ENCODE data around the gene RBM19.
A peak's percentile ranks its signal among the peaks of the same experiment; 100 is the strongest.

Gene RBM19

DNA sequence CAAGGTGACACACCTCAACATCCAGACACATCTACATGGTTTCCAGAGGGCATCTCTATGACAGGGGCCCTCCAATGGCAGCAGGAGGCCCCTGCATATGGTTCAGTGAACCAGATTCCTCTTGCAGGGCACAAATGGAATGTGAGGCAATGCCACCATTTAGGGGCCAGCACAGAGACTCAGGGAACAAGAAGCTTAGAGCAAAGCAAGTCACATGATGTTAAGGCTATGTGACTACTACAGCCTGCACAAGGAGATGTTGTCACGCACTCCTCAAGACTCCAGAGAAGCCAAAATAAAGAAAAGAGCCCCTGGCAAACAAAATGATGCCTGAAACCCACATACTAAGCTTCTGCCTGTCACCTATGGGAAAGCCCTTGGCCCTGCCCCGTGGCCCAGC, 95.2 kb downstream of the RBM19 start:
- Histone ChIP-seq H3K27me3 (ENCODE audit: insufficient read depth, insufficient read length) (no peaks in the 10 kb centered on the region), H3K4me1 (ENCODE audit: insufficient read depth, insufficient read length) (no peaks in the 10 kb centered on the region), H3K9ac (ENCODE audit: insufficient read length, low read depth) (no peak overlapping the region), H3K4me3 (ENCODE audit: insufficient read length, low read depth) (no peak overlapping the region), H3K36me3 (ENCODE audit: insufficient read depth, insufficient read length, low read length) (peaks cover 31% of the 10 kb centered on the region), H3K9me3 (ENCODE audit: insufficient read depth, low read length) (peaks cover 10% of the 10 kb centered on the region; the same call in 1 of the 2 replicates)
- no peak for DNase-seq (ENCODE audit: low read depth, low spot score)
- no peak for TF ChIP-seq ZNF274 (IDR thresholded peaks at IDR 0.05; ENCODE audit: low read depth, low read length)
- no peak for TF ChIP-seq SUZ12 (IDR thresholded peaks at IDR 0.05; ENCODE audit: extremely low read depth, insufficient read depth, insufficient read length)
- no peak for TF ChIP-seq YY1 (IDR thresholded peaks at IDR 0.05; ENCODE audit: insufficient read depth, insufficient read length)

DNA sequence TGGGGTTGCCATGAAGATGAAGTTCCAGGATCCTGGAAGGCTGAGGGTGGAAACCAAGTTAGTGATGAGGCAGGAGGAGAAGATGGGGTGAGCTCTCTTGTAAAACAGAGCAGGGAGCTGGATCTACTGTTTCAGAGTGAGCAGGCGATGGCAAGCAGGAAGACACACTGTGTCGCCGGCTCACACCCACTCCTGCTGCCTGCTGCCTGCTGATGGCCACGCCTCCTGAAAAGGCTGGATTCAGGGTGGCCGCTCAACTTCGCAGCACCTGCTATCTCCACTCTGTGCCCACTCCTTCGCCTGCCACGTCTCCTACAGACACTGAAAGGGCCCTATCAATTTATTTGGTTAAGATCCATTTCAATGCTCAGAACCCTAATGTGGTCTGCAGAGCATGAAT, 96.1 kb downstream of the RBM19 start:
- H3K36me3 ChIP-seq (ENCODE audit: insufficient read depth, insufficient read length, low read length) = peaks cover 31% of the 10 kb centered on the region
- H3K4me1 ChIP-seq (ENCODE audit: insufficient read depth, insufficient read length) = no peaks in the 10 kb centered on the region
- TF ChIP-seq ZNF274 (IDR thresholded peaks at IDR 0.05; ENCODE audit: low read depth, low read length) (no peak), YY1 (IDR thresholded peaks at IDR 0.05; ENCODE audit: insufficient read depth, insufficient read length) (no peak), SUZ12 (IDR thresholded peaks at IDR 0.05; ENCODE audit: extremely low read depth, insufficient read depth, insufficient read length) (no peak)
- no peak for DNase-seq (ENCODE audit: low read depth, low spot score)
- peaks cover 10% of the 10 kb centered on the region; the same call in 1 of the 2 replicates for H3K9me3 ChIP-seq (ENCODE audit: insufficient read depth, low read length)
- H3K4me3 ChIP-seq (ENCODE audit: insufficient read length, low read depth) = no peak overlapping the region
- no peaks in the 10 kb centered on the region for H3K27me3 ChIP-seq (ENCODE audit: insufficient read depth, insufficient read length)
- no peak overlapping the region for H3K9ac ChIP-seq (ENCODE audit: insufficient read length, low read depth)

DNA sequence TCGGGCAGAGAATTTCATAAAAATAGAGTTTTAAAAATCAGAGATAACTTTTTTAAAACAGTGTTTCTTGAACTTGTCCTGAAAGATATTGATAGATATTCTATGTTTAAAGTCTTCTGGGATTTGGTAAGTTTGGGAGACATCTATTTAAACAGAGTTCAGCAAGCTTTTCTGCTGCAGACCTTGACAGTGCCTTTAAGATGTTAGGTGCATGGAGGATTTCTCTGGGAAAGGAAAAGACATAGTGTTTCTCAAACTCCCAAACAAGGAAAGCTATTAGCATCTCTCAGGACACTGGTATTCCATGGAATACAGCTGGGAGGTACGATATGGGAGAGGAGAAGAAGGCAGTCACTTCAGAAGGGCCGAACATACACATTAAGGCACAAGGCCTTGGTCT, 97.8 kb downstream of the RBM19 start:
- no peak for DNase-seq (ENCODE audit: low read depth, low spot score)
- no peak overlapping the region for H3K9ac ChIP-seq (ENCODE audit: insufficient read length, low read depth)
- no peaks in the 10 kb centered on the region for H3K27me3 ChIP-seq (ENCODE audit: insufficient read depth, insufficient read length)
- H3K4me1 ChIP-seq (ENCODE audit: insufficient read depth, insufficient read length) = peaks cover 1% of the 10 kb centered on the region
- H3K36me3 ChIP-seq (ENCODE audit: insufficient read depth, insufficient read length, low read length) = peaks cover 21% of the 10 kb centered on the region
- TF ChIP-seq SUZ12 (IDR thresholded peaks at IDR 0.05; ENCODE audit: extremely low read depth, insufficient read depth, insufficient read length) (no peak), ZNF274 (IDR thresholded peaks at IDR 0.05; ENCODE audit: low read depth, low read length) (no peak), YY1 (IDR thresholded peaks at IDR 0.05; ENCODE audit: insufficient read depth, insufficient read length) (no peak)
- H3K9me3 ChIP-seq (ENCODE audit: insufficient read depth, low read length) = peaks cover 5% of the 10 kb centered on the region; the same call in 1 of the 2 replicates
- no peak overlapping the region for H3K4me3 ChIP-seq (ENCODE audit: insufficient read length, low read depth)

DNA sequence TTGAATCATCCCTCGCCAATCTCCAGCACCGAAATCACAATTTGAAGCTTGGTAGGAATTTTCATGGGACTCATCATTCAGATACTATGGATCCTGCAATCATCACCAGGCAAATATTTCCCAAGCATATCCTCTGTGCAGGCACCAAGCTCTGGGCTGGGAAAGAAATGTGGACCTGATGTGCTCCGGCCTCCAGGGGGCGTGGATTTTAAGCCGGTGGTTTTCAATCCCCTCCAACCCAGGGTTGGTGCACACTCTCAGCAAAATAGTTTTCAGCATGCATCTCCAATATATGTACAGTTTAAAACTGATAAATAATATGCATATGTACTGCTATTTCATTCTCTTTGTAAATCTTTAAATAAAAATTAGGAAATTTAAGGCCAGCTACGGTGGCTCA, 98.9 kb downstream of the RBM19 start:
- no peak overlapping the region for H3K9ac ChIP-seq (ENCODE audit: insufficient read length, low read depth)
- no peak for DNase-seq (ENCODE audit: low read depth, low spot score)
- H3K4me3 ChIP-seq (ENCODE audit: insufficient read length, low read depth) = no peak overlapping the region
- H3K27me3 ChIP-seq (ENCODE audit: insufficient read depth, insufficient read length) = no peaks in the 10 kb centered on the region
- peaks cover 5% of the 10 kb centered on the region; the same call in 1 of the 2 replicates for H3K9me3 ChIP-seq (ENCODE audit: insufficient read depth, low read length)
- TF ChIP-seq SUZ12 (IDR thresholded peaks at IDR 0.05; ENCODE audit: extremely low read depth, insufficient read depth, insufficient read length) (no peak), ZNF274 (IDR thresholded peaks at IDR 0.05; ENCODE audit: low read depth, low read length) (no peak), YY1 (IDR thresholded peaks at IDR 0.05; ENCODE audit: insufficient read depth, insufficient read length) (no peak)
- peaks cover 6% of the 10 kb centered on the region for H3K4me1 ChIP-seq (ENCODE audit: insufficient read depth, insufficient read length)
- peaks cover 21% of the 10 kb centered on the region for H3K36me3 ChIP-seq (ENCODE audit: insufficient read depth, insufficient read length, low read length)

DNA sequence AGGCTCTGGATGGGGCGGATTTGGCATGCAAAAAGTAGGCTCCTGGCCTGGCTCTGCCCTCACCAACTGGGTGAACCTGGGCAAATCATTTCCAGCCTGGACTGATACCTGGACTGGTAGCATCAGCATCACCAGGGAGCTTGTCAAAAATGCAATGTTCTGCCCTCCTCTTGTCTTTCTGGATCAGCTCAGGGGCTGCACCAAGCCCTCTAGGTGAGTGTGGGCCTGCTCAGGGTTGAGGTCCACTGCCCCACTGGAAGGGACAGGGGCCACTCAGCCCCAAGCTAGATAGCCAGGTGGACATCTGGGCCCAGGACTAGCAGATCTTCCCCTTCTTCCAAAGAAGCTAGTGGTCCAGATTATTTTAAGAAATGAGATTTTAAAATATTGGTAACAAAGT, 99.6 kb downstream of the RBM19 start:
- no peak overlapping the region for H3K4me3 ChIP-seq (ENCODE audit: insufficient read length, low read depth)
- peaks cover 14% of the 10 kb centered on the region for H3K4me1 ChIP-seq (ENCODE audit: insufficient read depth, insufficient read length)
- DNase-seq (ENCODE audit: low read depth, low spot score) = no peak
- H3K9me3 ChIP-seq (ENCODE audit: insufficient read depth, low read length) = peaks cover 2% of the 10 kb centered on the region; the same call in 1 of the 2 replicates
- H3K9ac ChIP-seq (ENCODE audit: insufficient read length, low read depth) = no peak overlapping the region
- no peaks in the 10 kb centered on the region for H3K27me3 ChIP-seq (ENCODE audit: insufficient read depth, insufficient read length)
- TF ChIP-seq YY1 (IDR thresholded peaks at IDR 0.05; ENCODE audit: insufficient read depth, insufficient read length) (no peak), SUZ12 (IDR thresholded peaks at IDR 0.05; ENCODE audit: extremely low read depth, insufficient read depth, insufficient read length) (no peak), ZNF274 (IDR thresholded peaks at IDR 0.05; ENCODE audit: low read depth, low read length) (no peak)
- H3K36me3 ChIP-seq (ENCODE audit: insufficient read depth, insufficient read length, low read length) = peaks cover 20% of the 10 kb centered on the region

DNA sequence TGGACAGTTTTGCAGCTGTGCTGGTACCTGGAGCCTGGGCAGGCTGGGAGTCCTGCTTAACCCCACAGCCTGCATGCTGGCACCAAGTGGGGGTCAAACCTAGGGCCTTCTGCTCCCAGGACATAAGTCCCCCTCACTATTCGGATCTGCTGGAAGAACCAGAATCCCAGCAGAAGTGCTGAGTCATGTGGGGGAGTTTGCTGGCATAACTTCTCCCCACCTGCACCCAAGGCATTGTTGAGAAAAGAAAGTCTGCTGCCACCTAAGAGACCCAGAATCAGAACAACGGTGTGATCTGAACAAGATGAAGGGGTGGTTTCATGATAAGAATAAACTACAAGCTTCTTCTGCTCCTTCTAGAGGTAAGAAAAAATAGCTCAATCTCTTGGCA, 102.7 kb downstream of the RBM19 start:
- Histone ChIP-seq H3K27me3 (ENCODE audit: insufficient read depth, insufficient read length) (no peaks in the 10 kb centered on the region), H3K4me1 (ENCODE audit: insufficient read depth, insufficient read length) (peaks cover 35% of the 10 kb centered on the region), H3K4me3 (ENCODE audit: insufficient read length, low read depth) (no peak overlapping the region), H3K9ac (ENCODE audit: insufficient read length, low read depth) (no peak overlapping the region), H3K36me3 (ENCODE audit: insufficient read depth, insufficient read length, low read length) (peaks cover 15% of the 10 kb centered on the region), H3K9me3 (ENCODE audit: insufficient read depth, low read length) (no peaks in the 10 kb centered on the region)
- TF ChIP-seq YY1 (IDR thresholded peaks at IDR 0.05; ENCODE audit: insufficient read depth, insufficient read length) = no peak
- TF ChIP-seq ZNF274 (IDR thresholded peaks at IDR 0.05; ENCODE audit: low read depth, low read length) = no peak
- TF ChIP-seq SUZ12 (IDR thresholded peaks at IDR 0.05; ENCODE audit: extremely low read depth, insufficient read depth, insufficient read length) = no peak
- no peak for DNase-seq (ENCODE audit: low read depth, low spot score)

DNA sequence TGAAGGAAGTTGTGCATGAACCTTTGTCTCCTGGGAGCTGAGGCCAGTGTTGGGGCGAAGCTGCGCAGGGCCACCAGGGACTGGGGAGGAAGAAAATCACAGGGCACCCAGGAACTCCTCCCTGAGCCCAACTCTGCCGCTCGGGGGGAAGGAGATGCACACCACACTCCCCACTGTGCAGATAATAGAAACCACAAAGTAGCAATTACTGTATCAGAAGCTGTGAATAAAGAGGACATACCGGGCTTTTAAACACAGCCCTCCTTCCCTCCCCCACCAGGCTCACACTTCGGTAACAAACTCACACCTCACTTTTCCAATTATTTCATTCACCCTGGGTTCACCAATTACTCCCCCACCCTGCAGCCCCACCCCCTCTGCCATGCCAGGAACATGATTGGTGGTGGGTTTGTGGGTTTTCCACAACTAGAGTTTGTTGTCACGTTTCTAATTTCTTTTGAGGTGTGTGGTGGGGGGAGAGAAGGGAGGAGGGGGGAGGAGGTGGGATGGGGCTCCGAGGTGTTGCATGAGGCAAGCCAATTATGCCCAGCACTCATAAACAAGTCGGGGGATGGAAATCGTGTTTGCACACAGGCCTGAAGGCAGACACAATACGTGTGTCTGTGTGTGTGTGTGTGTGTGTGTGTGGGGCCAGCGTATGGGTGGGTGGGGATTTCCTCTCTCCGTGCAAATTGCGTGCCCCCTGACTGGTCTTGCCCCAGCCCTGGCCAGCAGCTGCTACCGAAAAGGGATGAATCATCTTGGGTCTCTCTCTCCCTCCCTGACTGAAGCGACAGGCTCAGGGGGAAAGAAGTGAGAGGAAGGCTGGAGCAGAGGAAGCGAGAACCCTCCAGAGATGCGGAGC, 103.3 kb downstream of the RBM19 start:
- H3K4me3 ChIP-seq (ENCODE audit: insufficient read length, low read depth) = no peak overlapping the region
- DNase-seq (ENCODE audit: low read depth, low spot score) = peak; percentile 25

More for the DNA sequence above, 103.3 kb downstream of the RBM19 start:
- Histone ChIP-seq H3K9ac (ENCODE audit: insufficient read length, low read depth) (peak overlapping the region; percentile 33), H3K27me3 (ENCODE audit: insufficient read depth, insufficient read length) (no peaks in the 10 kb centered on the region), H3K4me1 (ENCODE audit: insufficient read depth, insufficient read length) (peaks cover 36% of the 10 kb centered on the region), H3K36me3 (ENCODE audit: insufficient read depth, insufficient read length, low read length) (peaks cover 21% of the 10 kb centered on the region), H3K9me3 (ENCODE audit: insufficient read depth, low read length) (no peaks in the 10 kb centered on the region)
- no peak for TF ChIP-seq SUZ12 (IDR thresholded peaks at IDR 0.05; ENCODE audit: extremely low read depth, insufficient read depth, insufficient read length)
- no peak for TF ChIP-seq ZNF274 (IDR thresholded peaks at IDR 0.05; ENCODE audit: low read depth, low read length)
- TF ChIP-seq YY1 (IDR thresholded peaks at IDR 0.05; ENCODE audit: insufficient read depth, insufficient read length) = no peak

Data from NT2/D1 (cell line).